HEK293 (cell line): Measurements from ENCODE around the gene GABBR2.

ENCODE experiments used
- CTCF ChIA-PET: fragments of 350-600 bp; formaldehyde crosslinking; extraction: SDS; loops from one replicate; lab custom pipeline; 2021; ENCODE audit warnings: antibody characterized with exemption; lab: Yijun Ruan, JAX
- POLR2A ChIA-PET: fragments of 300-600 bp; formaldehyde crosslinking; extraction: SDS; loops from one replicate; lab custom pipeline; 2020; ENCODE audit warnings: antibody characterized with exemption, inconsistent platforms; lab: Yijun Ruan, JAX
- H3K27ac ChIP-seq: fragments of 200-500 bp; sonication (Bioruptor generic); 2 replicates; pipeline ENCODE4 v1.5.1; 2014; ENCODE audit warnings: low read depth, low read length, control low read depth, inconsistent platforms; ENCODE audit errors: extremely low read depth
- H3K36me3 ChIP-seq, 2 experiments: fragments of 200-500 bp in 1 of 2; sonication (Bioruptor generic) in 1 of 2; 1 replicate in 1 of 2; 2 replicates in 1 of 2; pipeline ENCODE4 v1.5.1; 2014 to 2017; ENCODE audit warnings: inconsistent platforms in 2 of 2, low read length in 2 of 2; ENCODE audit not compliant: control insufficient read depth in 2 of 2, insufficient read depth in 1 of 2
- H3K4me1 ChIP-seq: fragments of 200-500 bp; sonication (Bioruptor generic); 2 replicates; pipeline ENCODE4 v1.5.1; 2014; ENCODE audit warnings: mild to moderate bottlenecking, low read length, inconsistent platforms; ENCODE audit not compliant: control insufficient read depth, insufficient read depth
- H3K4me3 ChIP-seq: 2 replicates; pipeline ENCODE4 v1.5.1; 2011; ENCODE audit warnings: low read depth, mild to moderate bottlenecking, control low read depth, low read length, moderate library complexity
- H3K9me3 ChIP-seq: fragments of 200-500 bp; sonication (Bioruptor generic); 2 replicates; pipeline ENCODE4 v1.5.1; 2014; ENCODE audit warnings: low read depth, low read length, inconsistent platforms; ENCODE audit not compliant: control insufficient read depth, insufficient read depth
- KLF1 ChIP-seq: fragments of 450-650 bp; formaldehyde crosslinking; IDR thresholded peaks from 2 replicates; pipeline ENCODE4 v1.5.1; 2016; ENCODE audit warnings: missing biosample characterization, missing genetic modification characterization
- KLF9 ChIP-seq: fragments of 450-650 bp; formaldehyde crosslinking; IDR thresholded peaks from 2 replicates; pipeline ENCODE4 v1.5.1; 2016; ENCODE audit warnings: missing biosample characterization, missing genetic modification characterization, low read depth
- MZF1 ChIP-seq: fragments of 450-650 bp; formaldehyde crosslinking; IDR thresholded peaks from 2 replicates; pipeline ENCODE4 v1.5.1; 2017; ENCODE audit warnings: missing biosample characterization, missing genetic modification characterization, borderline replicate concordance
- ZIC2 ChIP-seq: fragments of 450-650 bp; formaldehyde crosslinking; IDR thresholded peaks from 2 replicates; pipeline ENCODE4 v1.5.1; 2016; ENCODE audit warnings: missing biosample characterization, missing genetic modification characterization
- ZNF112 ChIP-seq: fragments of 450-650 bp; formaldehyde crosslinking; IDR thresholded peaks from 2 replicates; pipeline ENCODE4 v1.5.0; 2017; ENCODE audit warnings: missing biosample characterization, missing genetic modification characterization
- ZNF2 ChIP-seq: fragments of 450-650 bp; formaldehyde crosslinking; IDR thresholded peaks from 2 replicates; pipeline ENCODE4 v1.5.1; 2016; ENCODE audit warnings: missing biosample characterization, missing genetic modification characterization
- ZNF223 ChIP-seq: fragments of 450-650 bp; formaldehyde crosslinking; IDR thresholded peaks from 2 replicates; pipeline ENCODE4 v1.5.1; 2016; ENCODE audit warnings: missing biosample characterization, missing genetic modification characterization
- ZNF266 ChIP-seq: fragments of 450-650 bp; formaldehyde crosslinking; IDR thresholded peaks from 2 replicates; pipeline ENCODE4 v1.5.1; 2016; ENCODE audit warnings: missing biosample characterization, missing genetic modification characterization, low read depth
- ZNF274 ChIP-seq, 2 experiments: fragments of 200-500 bp in 1 of 2; fragments of 450-650 bp in 1 of 2; sonication (Bioruptor generic) in 1 of 2; formaldehyde crosslinking in 1 of 2; IDR thresholded peaks; 2 replicates each; pipeline versions ENCODE4 v1.5.1 to v1.6.1; 2014 to 2016; ENCODE audit warnings: borderline replicate concordance in 1 of 2, inconsistent platforms in 1 of 2, low read length in 1 of 2, missing biosample characterization in 1 of 2, missing genetic modification characterization in 1 of 2
- ZNF426 ChIP-seq: fragments of 450-650 bp; formaldehyde crosslinking; IDR thresholded peaks from 2 replicates; pipeline ENCODE4 v1.5.1; 2017; ENCODE audit warnings: missing biosample characterization, missing genetic modification characterization, mild to moderate bottlenecking, inconsistent platforms, moderate library complexity
- ZNF473 ChIP-seq: fragments of 450-650 bp; formaldehyde crosslinking; IDR thresholded peaks from 2 replicates; pipeline ENCODE4 v1.5.1; 2017; ENCODE audit warnings: missing biosample characterization, missing genetic modification characterization
- ZNF549 ChIP-seq: fragments of 450-650 bp; IDR thresholded peaks from 2 replicates; pipeline ENCODE4 v1.5.1; 2018; ENCODE audit warnings: missing biosample characterization, missing genetic modification characterization, mild to moderate bottlenecking, inconsistent platforms, moderate library complexity
- ZNF560 ChIP-seq: fragments of 450-650 bp; formaldehyde crosslinking; IDR thresholded peaks from 2 replicates; pipeline ENCODE4 v1.5.1; 2017; ENCODE audit warnings: missing biosample characterization, missing genetic modification characterization, borderline replicate concordance
- ZNF747 ChIP-seq: fragments of 450-650 bp; formaldehyde crosslinking; IDR thresholded peaks from 2 replicates; pipeline ENCODE4 v1.5.1; 2016; ENCODE audit warnings: missing biosample characterization, missing genetic modification characterization
- TF ChIP-seq, protein P1 (sequence below): fragments of 450-650 bp; formaldehyde crosslinking; IDR thresholded peaks from 2 replicates; pipeline ENCODE4 v1.5.1; 2016; ENCODE audit warnings: missing biosample characterization, missing genetic modification characterization
- TF ChIP-seq, protein P2 (sequence below): fragments of 450-650 bp; formaldehyde crosslinking; IDR thresholded peaks from 2 replicates; pipeline ENCODE4 v1.5.1; 2016; ENCODE audit warnings: missing biosample characterization, missing genetic modification characterization
- TF ChIP-seq, protein P3 (sequence below): fragments of 450-650 bp; formaldehyde crosslinking; IDR thresholded peaks from 2 replicates; pipeline ENCODE4 v1.5.1; 2016; ENCODE audit warnings: missing biosample characterization, missing genetic modification characterization
- TF ChIP-seq, protein P4 (sequence below): fragments of 450-650 bp; formaldehyde crosslinking; IDR thresholded peaks from 2 replicates; pipeline ENCODE4 v1.5.1; 2016; ENCODE audit warnings: missing biosample characterization, missing genetic modification characterization
- TF ChIP-seq, protein P5 (sequence below): fragments of 450-650 bp; formaldehyde crosslinking; IDR thresholded peaks from 2 replicates; pipeline ENCODE4 v1.5.1; 2016; ENCODE audit warnings: missing biosample characterization, missing genetic modification characterization, borderline replicate concordance

Gene GABBR2

DNA sequence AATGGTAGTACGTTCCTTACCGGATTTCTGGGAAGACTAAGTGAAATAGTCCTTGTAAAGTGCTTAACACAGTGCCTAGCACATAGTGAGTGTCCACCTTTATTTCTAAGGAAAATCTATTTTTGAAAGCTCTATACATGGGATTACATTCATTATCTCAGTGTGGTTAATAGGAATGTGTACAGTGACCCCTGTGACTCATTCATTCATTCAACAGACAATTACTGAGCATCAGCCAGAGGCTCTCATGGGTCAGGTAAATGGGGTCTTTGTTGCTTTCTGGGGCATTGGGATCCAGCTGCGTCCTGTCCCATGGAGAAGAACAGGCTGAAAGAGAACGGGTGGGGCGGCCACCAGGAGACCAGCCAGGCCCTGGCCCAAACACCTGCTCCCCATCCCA is 227.1 kb downstream of the GABBR2 start (continued):
- TF ChIP-seq, protein P1, sequence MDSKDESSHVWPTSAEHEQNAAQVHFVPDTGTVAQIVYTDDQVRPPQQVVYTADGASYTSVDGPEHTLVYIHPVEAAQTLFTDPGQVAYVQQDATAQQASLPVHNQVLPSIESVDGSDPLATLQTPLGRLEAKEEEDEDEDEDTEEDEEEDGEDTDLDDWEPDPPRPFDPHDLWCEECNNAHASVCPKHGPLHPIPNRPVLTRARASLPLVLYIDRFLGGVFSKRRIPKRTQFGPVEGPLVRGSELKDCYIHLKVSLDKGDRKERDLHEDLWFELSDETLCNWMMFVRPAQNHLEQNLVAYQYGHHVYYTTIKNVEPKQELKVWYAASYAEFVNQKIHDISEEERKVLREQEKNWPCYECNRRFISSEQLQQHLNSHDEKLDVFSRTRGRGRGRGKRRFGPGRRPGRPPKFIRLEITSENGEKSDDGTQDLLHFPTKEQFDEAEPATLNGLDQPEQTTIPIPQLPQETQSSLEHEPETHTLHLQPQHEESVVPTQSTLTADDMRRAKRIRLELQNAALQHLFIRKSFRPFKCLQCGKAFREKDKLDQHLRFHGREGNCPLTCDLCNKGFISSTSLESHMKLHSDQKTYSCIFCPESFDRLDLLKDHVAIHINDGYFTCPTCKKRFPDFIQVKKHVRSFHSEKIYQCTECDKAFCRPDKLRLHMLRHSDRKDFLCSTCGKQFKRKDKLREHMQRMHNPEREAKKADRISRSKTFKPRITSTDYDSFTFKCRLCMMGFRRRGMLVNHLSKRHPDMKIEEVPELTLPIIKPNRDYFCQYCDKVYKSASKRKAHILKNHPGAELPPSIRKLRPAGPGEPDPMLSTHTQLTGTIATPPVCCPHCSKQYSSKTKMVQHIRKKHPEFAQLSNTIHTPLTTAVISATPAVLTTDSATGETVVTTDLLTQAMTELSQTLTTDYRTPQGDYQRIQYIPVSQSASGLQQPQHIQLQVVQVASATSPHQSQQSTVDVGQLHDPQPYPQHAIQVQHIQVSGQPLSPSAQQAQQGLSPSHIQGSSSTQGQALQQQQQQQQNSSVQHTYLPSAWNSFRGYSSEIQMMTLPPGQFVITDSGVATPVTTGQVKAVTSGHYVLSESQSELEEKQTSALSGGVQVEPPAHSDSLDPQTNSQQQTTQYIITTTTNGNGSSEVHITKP (tag by site-specific recombination), result no peak
- TF ChIP-seq, protein P2, sequence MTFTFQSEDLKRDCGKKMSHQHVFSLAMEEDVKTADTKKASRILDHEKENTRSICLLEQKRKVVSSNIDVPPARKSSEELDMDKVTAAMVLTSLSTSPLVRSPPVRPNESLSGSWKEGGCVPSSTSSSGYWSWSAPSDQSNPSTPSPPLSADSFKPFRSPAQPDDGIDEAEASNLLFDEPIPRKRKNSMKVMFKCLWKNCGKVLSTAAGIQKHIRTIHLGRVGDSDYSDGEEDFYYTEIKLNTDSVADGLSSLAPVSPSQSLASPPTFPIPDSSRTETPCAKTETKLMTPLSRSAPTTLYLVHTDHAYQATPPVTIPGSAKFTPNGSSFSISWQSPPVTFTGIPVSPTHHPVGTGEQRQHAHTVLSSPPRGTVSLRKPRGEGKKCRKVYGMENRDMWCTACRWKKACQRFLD (tag by site-specific recombination), result no peak
- TF ChIP-seq ZIC2 (tag by site-specific recombination), result no peak
- TF ChIP-seq, protein P3, sequence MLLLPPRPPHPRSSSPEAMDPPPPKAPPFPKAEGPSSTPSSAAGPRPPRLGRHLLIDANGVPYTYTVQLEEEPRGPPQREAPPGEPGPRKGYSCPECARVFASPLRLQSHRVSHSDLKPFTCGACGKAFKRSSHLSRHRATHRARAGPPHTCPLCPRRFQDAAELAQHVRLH, result no peak
- no peak for TF ChIP-seq ZNF2
- no peak for TF ChIP-seq ZNF274 (IDR thresholded peaks at IDR 0.05; ENCODE audit: low read length)
- TF ChIP-seq ZNF274 (tag by site-specific recombination; IDR thresholded peaks at IDR 0.05; ENCODE audit: borderline replicate concordance), result no peak
- TF ChIP-seq ZNF112 (tag by site-specific recombination), result no peak
- TF ChIP-seq ZNF426 (tag by site-specific recombination), result no peak
- no peak for TF ChIP-seq ZNF473
- TF ChIP-seq, protein P4, sequence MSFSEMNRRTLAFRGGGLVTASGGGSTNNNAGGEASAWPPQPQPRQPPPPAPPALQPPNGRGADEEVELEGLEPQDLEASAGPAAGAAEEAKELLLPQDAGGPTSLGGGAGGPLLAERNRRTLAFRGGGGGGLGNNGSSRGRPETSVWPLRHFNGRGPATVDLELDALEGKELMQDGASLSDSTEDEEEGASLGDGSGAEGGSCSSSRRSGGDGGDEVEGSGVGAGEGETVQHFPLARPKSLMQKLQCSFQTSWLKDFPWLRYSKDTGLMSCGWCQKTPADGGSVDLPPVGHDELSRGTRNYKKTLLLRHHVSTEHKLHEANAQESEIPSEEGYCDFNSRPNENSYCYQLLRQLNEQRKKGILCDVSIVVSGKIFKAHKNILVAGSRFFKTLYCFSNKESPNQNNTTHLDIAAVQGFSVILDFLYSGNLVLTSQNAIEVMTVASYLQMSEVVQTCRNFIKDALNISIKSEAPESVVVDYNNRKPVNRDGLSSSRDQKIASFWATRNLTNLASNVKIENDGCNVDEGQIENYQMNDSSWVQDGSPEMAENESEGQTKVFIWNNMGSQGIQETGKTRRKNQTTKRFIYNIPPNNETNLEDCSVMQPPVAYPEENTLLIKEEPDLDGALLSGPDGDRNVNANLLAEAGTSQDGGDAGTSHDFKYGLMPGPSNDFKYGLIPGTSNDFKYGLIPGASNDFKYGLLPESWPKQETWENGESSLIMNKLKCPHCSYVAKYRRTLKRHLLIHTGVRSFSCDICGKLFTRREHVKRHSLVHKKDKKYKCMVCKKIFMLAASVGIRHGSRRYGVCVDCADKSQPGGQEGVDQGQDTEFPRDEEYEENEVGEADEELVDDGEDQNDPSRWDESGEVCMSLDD (tag by site-specific recombination), result no peak
- TF ChIP-seq, all 188 proteins: peak for 0

DNA sequence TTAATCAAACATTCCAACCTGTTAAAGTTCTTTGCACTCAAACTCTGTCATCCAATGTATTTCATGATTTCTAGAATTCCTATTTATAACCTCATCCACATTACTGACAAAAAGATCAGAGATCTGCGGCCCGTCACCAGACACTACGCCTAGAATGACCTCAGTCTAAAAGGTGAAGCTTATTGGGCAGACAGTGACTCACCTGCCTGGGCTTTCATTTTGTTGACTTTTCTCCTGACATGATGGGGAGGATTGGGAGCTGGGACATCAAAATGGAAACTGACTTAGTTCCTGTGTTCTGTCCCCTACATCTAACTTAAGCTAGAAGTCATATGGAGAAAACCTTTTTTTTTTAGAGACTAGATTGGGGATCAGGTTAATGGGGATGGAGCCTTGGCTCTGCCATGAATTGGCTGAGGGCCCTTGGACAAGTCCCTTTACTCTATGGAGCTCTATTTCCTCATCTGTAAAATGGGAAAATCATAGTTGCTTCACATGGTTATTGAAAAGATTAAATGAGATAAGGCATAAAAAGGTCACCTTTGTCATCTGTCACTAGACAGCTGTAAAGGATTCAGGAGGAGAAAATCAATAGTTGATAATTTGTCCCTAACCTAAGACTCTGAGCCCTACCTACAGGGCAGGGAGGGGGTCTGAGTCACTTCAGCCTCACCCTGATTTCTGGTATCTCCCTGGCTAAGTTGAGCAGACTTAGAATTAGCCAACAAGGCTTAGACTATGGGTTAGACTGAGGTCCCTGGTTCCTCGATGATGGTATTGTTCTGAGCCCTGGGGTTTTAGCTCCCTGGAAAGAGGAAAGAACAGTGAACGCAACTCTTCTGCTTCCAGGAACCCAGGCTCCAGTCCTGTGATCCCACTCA is 228.5 kb downstream of the GABBR2 start:
- Histone ChIP-seq H3K4me1 (no peaks in the 10 kb centered on the region), H3K9me3 (no peaks in the 10 kb centered on the region), H3K36me3 (no peaks in the 10 kb centered on the region), H3K4me3 (no peak overlapping the region), H3K27ac (no peak overlapping the region)
- CTCF ChIA-PET, result interaction anchor here (0.9 kb wide), 1 partner anchor 12 kb away, joined by 3 read pairs; no protein-coding TSS in a partner anchor
- POLR2A ChIA-PET, result interaction anchor here (0.6 kb wide), 1 partner anchor 291 kb away, joined by 3 read pairs; no protein-coding TSS in a partner anchor
- TF ChIP-seq, protein P5, sequence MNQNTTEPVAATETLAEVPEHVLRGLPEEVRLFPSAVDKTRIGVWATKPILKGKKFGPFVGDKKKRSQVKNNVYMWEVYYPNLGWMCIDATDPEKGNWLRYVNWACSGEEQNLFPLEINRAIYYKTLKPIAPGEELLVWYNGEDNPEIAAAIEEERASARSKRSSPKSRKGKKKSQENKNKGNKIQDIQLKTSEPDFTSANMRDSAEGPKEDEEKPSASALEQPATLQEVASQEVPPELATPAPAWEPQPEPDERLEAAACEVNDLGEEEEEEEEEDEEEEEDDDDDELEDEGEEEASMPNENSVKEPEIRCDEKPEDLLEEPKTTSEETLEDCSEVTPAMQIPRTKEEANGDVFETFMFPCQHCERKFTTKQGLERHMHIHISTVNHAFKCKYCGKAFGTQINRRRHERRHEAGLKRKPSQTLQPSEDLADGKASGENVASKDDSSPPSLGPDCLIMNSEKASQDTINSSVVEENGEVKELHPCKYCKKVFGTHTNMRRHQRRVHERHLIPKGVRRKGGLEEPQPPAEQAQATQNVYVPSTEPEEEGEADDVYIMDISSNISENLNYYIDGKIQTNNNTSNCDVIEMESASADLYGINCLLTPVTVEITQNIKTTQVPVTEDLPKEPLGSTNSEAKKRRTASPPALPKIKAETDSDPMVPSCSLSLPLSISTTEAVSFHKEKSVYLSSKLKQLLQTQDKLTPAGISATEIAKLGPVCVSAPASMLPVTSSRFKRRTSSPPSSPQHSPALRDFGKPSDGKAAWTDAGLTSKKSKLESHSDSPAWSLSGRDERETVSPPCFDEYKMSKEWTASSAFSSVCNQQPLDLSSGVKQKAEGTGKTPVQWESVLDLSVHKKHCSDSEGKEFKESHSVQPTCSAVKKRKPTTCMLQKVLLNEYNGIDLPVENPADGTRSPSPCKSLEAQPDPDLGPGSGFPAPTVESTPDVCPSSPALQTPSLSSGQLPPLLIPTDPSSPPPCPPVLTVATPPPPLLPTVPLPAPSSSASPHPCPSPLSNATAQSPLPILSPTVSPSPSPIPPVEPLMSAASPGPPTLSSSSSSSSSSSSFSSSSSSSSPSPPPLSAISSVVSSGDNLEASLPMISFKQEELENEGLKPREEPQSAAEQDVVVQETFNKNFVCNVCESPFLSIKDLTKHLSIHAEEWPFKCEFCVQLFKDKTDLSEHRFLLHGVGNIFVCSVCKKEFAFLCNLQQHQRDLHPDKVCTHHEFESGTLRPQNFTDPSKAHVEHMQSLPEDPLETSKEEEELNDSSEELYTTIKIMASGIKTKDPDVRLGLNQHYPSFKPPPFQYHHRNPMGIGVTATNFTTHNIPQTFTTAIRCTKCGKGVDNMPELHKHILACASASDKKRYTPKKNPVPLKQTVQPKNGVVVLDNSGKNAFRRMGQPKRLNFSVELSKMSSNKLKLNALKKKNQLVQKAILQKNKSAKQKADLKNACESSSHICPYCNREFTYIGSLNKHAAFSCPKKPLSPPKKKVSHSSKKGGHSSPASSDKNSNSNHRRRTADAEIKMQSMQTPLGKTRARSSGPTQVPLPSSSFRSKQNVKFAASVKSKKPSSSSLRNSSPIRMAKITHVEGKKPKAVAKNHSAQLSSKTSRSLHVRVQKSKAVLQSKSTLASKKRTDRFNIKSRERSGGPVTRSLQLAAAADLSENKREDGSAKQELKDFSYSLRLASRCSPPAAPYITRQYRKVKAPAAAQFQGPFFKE, result no peak
- TF ChIP-seq ZNF549 (tag by site-specific recombination) (no peak), ZNF560 (tag by site-specific recombination) (no peak), ZNF266 (tag by site-specific recombination) (no peak), ZNF747 (tag by site-specific recombination) (no peak), ZNF223 (tag by site-specific recombination) (no peak), KLF9 (no peak), KLF1 (tag by site-specific recombination) (no peak), MZF1 (tag by site-specific recombination) (no peak)
